GM21360 (cell line): ENCODE measurements around the gene NAT8L.

Experiments used
- ATAC-seq: cut with Tn5 transposase; IDR thresholded peaks from one replicate; pipeline ENCODE4 v1.9.1; 2021; ENCODE audit warnings: mild to moderate bottlenecking, moderate library complexity; ENCODE audit not compliant: unreplicated experiment

NAT8L gene

GRCh38 chr4:2044542-2045517, 14.3 kb upstream of the NAT8L start:
- no peak for ATAC-seq

GRCh38 chr4:2045518-2045951, 13.6 kb upstream of the NAT8L start:
- ATAC-seq: no peak

GRCh38 chr4:2046031-2046961, 12.8 kb upstream of the NAT8L start:
- no peak for ATAC-seq

GRCh38 chr4:2047031-2047660, 12.0 kb upstream of the NAT8L start:
- ATAC-seq: no peak

DNA sequence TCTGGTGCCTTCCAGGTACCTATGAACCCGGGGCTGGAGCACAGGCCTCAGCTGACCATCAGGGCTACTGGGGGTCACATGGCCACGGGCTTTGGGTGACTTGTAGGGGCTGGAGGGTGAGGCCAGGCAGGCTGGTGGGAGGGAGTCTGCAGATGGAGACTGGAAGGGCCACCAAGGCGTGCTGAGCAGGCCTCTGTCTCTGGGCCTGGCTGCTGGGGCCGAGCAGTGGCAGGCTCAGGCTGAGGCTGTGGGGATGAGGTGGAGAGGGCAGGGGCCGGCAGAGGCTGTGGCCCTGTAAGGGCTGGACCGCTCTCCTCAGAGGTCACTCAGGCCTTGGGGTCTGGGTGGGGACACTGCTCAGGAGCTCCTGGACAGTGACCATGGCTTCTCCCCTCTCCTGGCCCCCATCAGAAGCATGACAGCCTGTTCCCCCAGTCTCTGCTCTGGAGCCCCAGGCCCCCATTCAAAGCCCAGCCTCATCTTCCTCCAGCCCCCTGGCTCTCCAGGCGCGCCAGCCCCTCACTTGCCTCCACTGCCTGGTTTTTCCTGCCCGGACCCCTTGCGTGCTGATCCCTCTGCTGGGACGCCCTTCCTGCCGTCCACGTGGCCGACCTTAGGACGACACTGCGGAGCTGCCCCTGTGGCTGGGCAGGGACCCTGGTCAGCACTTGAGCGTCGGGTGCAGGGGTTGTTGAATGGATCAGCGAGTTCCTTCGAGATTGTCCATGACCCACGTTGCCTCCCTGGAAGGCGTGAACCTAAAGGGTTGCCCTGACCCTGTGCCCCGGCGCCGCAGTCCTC, 11.1 kb upstream of the NAT8L start:
- no peak for ATAC-seq

DNA sequence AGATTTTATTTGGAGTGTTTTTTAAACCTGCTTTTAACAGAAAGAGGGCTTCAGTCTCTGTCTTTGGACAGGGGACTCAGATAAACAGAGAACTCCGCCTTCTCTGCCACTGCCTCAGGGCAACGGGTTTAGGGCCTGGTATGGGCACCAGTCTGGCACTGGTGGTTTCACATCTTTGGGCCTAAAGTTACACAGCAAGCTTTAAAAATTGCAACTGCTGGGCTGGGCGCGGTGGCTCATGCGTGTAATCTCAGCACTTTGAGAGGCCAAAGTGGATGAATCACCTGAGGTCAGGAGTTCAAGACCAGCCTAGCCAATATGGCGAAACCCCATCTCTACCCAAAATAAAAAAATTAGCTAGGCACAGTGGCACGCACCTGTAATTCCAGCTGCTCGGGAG, 10.3 kb upstream of the NAT8L start:
- no peak for ATAC-seq

- ATAC-seq: no peak
Measured at GRCh38 chr4:2049381-2049780, 9.7 kb upstream of the NAT8L start.

DNA sequence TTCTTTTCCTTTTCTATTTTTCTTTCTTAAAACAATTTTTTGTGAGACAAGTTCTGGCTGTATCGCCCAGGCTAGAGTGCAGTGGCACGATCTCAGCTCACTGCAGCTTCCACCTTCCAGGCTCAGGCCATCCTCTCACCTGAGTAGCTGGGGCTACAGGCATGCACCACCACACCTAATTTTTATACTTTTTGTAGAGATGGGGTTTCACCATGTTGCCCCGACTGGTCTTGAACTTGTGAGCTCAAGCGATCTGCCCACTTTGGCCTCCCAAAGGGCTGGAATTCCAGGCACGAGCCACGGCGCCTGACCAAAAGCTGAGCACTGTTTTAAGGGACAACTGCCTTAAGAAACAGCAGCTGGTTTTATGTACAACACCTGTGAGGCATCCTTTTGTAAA, 9.3 kb upstream of the NAT8L start:
- ATAC-seq: no peak

- no peak for ATAC-seq
Measured at GRCh38 chr4:2051086-2051485, 8.0 kb upstream of the NAT8L start.

DNA sequence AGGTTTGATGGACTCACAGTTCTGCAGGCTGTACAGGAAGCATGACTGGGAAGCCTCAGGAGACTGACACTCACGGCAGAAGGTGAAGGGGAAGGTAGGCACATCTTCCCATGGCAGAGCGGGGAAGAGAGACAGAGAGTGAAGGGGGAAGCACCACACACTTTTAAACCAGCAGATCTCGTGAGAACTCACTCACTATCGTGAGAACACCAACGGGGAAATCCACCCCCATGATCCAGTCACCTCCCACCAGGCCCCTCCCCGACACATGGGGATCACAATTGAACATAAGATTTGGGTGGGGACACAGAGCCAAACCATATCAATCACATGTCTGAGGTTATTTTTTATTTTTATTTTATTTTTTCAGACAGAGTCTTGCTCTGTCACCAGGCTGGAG, 4.9 kb upstream of the NAT8L start:
- ATAC-seq: no peak

DNA sequence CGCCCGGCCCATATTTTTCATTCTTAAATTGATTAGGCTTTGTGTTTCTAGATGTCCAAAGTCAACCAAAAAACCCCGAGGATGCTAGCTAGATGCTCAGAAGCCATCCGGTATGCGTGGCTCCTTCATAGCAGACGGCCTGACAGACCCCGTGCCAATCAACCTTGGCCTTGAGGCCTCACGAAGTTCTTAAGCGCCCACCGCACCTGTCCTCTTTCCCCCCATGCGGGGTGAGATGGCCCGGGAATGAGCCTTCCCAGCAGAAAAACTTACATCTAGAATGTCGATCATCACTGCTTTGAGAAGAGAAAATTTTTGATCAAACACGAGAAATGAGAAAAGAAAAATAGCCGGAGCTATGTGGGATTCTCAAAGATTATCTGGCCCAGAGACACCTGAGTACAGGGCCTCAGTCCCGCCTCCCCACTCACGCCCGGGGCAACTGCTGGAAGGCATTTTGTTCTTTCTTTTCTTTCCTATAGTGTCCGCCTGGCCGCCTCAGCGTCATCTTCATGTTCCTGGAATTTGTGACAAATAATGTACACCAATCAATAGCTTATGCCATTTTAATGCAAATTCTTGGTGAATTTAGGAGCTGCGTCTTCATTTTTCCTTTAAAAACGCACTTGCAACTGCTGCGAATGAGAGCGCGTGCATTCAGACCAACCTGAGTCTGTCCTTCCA, 1.6 kb upstream of the NAT8L start:
- ATAC-seq: no peak

DNA sequence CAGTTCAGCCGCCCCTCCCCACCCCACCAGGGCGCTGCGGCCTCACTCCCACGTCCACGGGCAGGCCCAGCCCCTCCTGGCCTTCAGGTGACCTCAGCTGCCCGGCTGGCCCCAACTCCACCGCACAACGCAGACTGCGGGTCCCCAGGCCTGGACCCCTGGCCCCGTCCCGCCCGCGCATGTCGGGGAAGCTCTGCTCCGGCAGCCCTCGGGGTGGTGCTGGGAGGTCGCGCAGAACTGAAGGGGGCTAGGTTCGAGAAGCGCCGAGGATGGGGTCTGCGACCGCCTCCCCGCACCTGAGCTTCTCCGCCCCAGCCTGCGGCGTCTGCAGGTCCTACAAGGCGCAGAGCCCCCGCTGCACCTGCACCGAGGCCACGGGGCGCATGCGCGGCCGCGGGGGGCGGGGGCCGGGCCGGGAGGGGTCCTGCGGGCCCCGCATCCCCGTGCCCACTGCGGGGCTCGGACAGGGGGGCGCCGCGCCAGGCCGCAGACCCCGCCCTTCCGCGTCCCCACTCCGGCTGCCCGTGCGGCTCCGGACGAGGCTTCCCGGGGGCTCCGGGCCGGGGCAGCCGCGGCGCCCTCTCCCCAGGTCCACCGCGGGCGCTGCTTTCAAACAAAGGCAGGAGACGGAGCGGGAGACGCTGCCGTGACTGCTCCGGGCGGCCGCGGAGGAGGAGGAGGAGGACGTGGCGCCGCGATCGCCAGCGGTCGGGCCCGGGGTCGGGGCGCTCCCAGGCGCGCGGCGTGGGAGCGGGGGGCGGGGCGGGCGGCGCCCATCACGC, 672 bp upstream of the NAT8L start:
- ATAC-seq: no peak

DNA sequence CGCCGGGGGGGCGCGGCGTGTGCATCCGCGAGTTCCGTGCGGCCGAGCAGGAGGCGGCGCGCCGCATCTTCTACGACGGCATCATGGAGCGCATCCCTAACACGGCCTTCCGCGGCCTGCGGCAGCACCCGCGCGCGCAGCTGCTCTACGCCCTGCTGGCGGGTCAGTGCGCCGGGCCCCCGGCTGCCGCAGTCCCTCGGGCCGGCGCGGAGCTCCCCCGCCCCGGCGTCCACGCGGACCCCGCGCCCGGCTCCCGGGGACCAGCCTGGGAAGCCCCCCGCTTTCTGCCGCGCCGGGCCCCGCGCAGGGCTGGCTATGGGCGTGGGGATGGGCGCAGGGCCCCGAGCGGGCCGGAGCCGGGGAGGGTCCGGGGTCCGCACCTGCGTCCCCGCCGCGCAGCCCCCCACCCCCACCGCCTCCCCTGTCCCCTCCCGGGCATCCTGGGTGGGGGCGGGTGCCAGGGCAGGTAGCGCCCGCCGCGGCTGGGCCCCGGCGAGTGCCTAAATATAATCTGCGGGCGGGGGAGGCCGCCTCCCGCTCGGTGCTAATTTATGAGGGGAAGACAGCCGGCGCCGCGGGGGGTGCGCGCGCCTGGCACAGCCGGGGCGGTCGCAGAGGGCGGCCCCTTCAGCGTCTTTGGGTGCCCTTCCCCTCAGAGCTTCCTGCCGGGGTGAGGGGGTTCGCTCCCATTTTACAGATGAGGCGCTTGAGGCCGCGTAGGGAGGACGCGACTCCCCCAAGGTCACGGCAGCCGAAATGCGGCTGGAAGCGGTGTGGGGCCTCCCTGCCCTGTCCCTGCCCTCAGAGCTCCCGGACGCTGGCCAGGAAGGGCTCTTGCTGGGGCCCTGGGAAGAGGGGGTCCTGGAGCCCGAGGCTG, 837 bp downstream of the NAT8L start:
- no peak for ATAC-seq

DNA sequence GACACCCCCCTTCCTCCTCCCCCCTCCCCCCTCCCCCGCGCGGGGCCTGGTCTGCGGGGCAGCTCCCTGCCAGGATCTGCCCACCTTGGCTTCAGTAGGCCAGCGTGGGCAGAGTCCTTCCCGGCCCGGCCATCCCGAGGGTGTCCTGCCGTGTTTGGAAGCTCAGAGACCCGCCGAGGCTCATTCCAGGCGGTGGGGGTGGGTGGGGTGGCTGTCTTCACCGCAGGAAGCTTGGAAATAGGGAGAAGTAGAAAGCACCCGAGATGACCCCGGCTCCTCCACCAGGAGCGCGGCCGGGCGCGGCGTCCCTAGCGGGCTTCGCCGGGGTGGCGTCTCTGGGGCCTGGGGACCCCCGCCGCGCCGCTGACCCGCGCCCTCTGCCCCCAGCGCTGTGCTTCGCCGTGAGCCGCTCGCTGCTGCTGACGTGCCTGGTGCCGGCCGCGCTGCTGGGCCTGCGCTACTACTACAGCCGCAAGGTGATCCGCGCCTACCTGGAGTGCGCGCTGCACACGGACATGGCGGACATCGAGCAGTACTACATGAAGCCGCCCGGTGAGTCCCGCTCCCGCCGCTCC, 1.6 kb downstream of the NAT8L start:
- no peak for ATAC-seq

GRCh38 chr4:2061186-2062131, 2.3 kb downstream of the NAT8L start:
- ATAC-seq: no peak

DNA sequence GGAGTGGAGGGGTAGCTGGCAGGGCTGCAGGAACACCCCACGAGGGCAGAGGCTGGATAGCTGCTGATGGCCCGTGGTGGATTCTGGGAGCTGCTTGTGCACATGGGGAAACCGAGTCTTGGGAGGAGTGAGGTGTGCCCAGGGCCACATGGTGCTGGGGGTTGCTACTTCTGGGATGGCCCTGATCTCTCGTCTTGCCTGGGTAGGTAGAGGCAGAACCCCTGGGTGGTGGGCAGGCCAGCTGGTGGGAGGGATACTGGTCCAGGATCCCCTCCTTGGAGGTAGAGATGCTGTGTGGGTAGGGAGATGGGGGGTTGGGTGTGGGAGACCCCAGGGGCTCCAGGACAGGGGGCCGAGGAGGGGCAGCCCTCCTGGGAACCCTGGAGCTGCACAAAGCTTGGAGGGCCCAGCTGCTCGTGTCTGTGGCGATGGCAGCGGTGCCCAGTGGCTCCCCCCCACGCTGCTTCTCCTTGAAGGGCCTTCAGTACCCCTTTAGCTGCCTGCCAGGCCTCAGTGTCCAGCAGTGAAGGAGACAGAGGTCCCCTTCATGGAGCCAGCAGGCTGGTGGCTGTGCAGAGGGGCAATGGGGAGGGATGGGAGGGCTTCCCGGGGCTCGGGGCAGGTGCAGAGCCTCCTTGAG, 3.2 kb downstream of the NAT8L start:
- ATAC-seq: no peak
